ENCODE data around the gene FASN.

DNA sequence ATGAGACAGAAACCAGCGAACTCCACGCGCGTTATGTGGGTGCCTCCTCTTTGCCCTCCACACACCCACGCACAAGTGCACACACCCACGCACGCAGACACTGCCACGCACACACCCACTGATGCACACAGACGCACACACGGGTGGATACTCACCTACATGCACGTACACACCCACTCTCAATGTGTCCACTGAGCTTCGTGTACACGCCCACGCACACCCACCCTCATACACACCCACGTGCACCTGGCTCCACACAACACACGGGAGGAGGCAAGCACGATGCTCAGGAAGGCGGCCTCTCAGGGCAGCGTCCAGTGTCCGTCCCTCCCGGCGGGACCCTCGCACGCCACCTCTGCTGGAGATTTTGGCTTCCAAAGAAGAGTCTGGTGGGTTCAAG, 50.7 kb downstream of the FASN start:
- TF ChIP-seq GATA2 (IDR thresholded peaks at IDR 0.05; ENCODE audit: low read depth, low read length) (no peak), GATA3 (IDR thresholded peaks at IDR 0.05; ENCODE audit: low read depth, low read length) (no peak)
